Midbrain (tissue), 1 donor: ENCODE measurements around the gene SRP68.

Source experiments
- DNase-seq: peaks from one replicate; lab custom pipeline; 2025; lab: John Stamatoyannopoulos, UW

SRP68 gene

GRCh38 chr17:75996665-75997590, 75.4 kb downstream of the SRP68 start:
- no peak for DNase-seq

- no peak for DNase-seq
These were observed 76.9 kb downstream of the SRP68 start for GRCh38 chr17:75995385-75995925.

GRCh38 chr17:75994802-75995370, 77.4 kb downstream of the SRP68 start:
- no peak for DNase-seq

GRCh38 chr17:75991396-75991795, 80.9 kb downstream of the SRP68 start:
- no peak for DNase-seq
